Ammon's horn (tissue), 1 donor: ENCODE results near the gene CBX7.

Source experiments
- DNase-seq: peaks from one replicate; pipeline ENCODE4 v3.0.0-alpha.2; 2016; ENCODE audit warnings: low spot score

CBX7 gene

GRCh38 chr22:39123751-39124581 lies 28.5 kb downstream of the CBX7 start:
- no peak for DNase-seq

- no peak for DNase-seq
These were observed 29.6 kb downstream of the CBX7 start for GRCh38 chr22:39122772-39123470.

GRCh38 chr22:39120983-39121382 lies 31.5 kb downstream of the CBX7 start:
- no peak for DNase-seq

GRCh38 chr22:39117585-39118191 lies 34.8 kb downstream of the CBX7 start:
- DNase-seq: peak; percentile 50

GRCh38 chr22:39115977-39116621 lies 36.4 kb downstream of the CBX7 start:
- no peak for DNase-seq

- no peak for DNase-seq
These were observed 36.9 kb downstream of the CBX7 start for GRCh38 chr22:39115570-39115969.

GRCh38 chr22:39114112-39114511 lies 38.4 kb downstream of the CBX7 start:
- no peak for DNase-seq

GRCh38 chr22:39110631-39111561 lies 41.6 kb downstream of the CBX7 start:
- DNase-seq: no peak

- no peak for DNase-seq
These were observed 43.1 kb downstream of the CBX7 start for GRCh38 chr22:39109361-39109760.

- DNase-seq: no peak
These were observed 44.0 kb downstream of the CBX7 start for GRCh38 chr22:39108487-39108886.

- no peak for DNase-seq
These were observed 46.2 kb downstream of the CBX7 start for GRCh38 chr22:39106326-39106725.

GRCh38 chr22:39103431-39103830 lies 49.0 kb downstream of the CBX7 start:
- DNase-seq: no peak

- DNase-seq: no peak
These were observed 51.3 kb downstream of the CBX7 start for GRCh38 chr22:39101226-39101625.

- no peak for DNase-seq
These were observed 53.9 kb downstream of the CBX7 start for GRCh38 chr22:39098576-39098975.

GRCh38 chr22:39098026-39098425 lies 54.5 kb downstream of the CBX7 start:
- DNase-seq: no peak

- peak; percentile 49 for DNase-seq
These were observed 55.1 kb downstream of the CBX7 start, which contains the start of gene APOBEC3H for GRCh38 chr22:39097098-39098020. APOBEC3H (plus strand) TSS chr22:39097244; CDS start chr22:39100279, 3,035 bp downstream.

GRCh38 chr22:39095971-39096370 lies 56.5 kb downstream of the CBX7 start:
- no peak for DNase-seq

- DNase-seq: no peak
These were observed 57.6 kb downstream of the CBX7 start for GRCh38 chr22:39094717-39095389.

GRCh38 chr22:39092111-39092862 lies 60.2 kb downstream of the CBX7 start:
- no peak for DNase-seq
